ENCODE results near the gene DCTPP1.

DCTPP1 gene

DNA sequence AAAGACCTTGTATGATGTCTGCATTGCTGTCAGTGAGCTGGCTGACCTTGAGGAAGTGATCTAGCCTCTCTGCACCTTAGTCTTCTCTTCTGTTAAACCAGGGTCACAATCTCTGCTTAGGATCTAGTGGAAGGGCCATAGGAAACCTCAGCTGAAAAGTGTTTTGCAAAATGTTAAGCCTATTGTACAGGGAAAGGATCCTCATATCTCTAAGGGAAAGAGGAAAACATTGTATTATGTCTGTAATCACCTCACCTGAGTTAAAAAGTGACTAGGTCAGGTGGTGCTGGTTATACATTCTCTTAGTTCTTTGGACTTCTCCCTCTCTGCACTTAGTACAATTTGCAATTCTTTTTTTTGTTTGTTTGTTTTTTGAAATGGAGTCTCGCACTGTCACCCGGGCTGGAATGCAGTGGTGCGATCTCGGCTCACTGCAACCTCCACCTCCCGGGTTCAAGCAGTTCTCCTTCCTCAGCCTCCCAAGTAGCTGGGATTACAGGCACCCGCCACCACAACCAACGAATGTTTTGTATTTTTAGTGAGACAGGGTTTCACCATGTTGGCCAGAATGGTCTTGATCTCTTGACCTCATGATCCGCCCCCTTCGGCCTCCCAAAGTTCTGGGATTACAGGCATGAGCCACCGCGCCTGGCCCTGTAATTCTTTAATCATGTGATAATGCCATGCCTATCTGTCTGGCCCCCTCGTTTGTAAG is 17.8 kb upstream of the DCTPP1 start:
- no peak for DNase-seq (ENCODE audit: low spot score)

DNA sequence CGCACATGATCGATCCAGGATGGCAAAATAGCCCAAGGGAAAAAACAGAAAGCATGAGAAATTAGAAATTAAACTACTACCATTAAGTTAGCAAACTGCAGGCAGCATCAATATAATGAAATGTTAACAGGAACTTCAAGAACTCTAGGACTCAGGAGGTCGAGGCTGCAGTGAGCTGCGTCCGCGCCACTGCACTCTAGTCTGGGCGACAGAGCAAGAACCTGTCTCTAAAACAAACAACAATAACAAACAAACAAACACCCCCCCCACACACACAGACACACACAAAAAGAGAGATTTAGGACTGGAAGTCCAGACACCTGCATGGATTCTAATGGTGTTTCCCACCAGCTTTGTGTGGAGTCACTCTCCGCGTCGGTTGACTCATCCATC is 16.4 kb upstream of the DCTPP1 start:
- DNase-seq (ENCODE audit: low spot score) = no peak

DNA sequence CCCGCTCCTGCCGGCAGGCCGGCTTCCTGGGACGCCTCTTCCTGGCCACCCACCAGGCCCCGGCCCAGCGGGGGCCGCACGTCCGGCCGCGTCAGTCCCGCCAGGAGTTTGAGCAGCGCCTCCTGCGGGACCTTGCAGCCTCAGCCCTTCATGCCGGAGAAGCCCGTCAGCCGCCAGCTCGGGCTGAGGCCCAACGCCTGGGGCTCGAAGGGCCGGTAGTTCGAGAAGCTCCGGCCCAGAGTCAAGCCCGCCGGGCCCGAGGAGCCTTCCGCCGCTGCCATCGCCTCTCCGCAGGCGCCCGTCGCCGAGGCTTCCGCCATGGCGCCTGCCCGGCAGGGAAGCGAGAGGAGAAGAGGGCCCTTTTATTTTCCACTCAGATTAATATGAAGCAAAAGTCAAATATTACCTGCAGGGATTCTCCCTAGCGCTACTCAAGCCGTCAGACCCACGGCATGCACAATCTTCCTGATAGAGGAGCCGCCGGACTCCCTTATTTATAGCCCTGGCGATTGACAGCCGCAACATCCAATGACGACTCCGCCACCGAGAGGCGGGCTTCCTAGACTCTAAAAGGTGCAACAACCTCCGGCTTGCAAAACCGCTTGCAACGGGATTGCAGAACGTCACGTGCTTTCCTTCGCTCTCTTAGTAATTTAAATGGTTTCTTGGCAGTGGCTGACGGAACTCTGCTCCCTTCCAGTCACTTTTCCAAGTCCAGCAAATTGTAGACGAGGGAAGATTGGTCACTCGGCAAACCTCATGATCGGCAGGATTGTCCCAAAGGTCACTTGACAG is 15.8 kb upstream of the DCTPP1 start, which contains the start of gene SEPHS2:
SEPHS2 (minus strand) TSS at position 467 of the 795 bp plus-strand sequence; CDS start at position 320, 147 bp downstream.
- peak; percentile 91 for DNase-seq (ENCODE audit: low spot score)

DNA sequence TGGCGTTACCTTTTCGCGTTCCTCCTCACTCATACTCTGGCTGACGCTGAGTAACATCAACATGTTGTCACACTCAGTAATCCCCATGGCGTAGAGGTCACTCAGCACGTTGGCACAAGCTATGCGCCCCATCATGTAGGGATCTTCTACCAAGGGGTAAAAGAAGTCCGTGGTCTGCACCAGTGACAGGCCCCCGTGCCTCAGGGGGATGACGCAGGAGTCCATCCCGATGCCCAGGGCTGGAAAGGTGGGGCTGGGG is 15.2 kb upstream of the DCTPP1 start:
- DNase-seq (ENCODE audit: low spot score) = no peak

DNA sequence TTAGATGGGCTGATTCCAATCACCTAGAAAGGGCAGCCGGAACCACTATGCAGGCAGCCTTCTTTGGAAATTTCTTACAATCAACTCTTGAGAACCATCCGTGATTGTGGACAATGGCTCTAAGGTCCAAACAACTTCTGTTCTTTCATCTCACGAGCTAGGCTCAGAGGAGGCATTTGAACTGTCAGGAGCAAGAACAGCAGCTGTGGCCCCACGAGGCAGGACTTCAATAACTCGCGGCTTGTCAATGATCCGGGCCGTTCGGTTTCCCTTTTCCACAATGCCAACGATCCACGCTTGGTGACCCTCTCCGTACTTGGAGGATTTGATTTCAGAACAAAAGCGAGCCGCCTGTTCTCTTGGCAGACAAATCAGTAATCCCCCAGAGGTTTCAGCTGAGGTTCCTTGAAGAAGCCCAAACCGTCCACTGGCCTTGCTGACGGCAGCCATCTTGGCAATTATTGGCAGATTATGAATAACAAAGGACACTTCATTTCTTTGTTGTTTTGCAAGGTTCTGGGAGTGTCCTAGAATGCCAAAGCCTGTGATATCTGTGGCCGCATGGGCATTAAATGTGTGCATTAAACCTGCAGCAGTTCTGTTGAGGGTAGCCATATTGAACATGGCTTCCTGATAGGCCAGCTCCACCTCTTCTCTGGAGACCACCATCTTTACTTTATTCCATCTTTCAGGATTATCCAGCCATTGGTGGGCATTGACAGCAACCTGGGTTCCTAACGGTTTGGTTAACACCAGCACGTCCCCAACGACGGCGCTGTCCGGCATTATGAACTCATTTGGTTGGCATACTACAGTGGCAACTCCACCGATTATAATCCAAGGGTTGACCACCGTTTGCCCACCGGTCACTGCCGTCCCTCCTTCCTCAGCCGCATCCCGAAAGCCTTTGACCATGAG is 14.7 kb upstream of the DCTPP1 start:
- no peak for DNase-seq (ENCODE audit: low spot score)

DNA sequence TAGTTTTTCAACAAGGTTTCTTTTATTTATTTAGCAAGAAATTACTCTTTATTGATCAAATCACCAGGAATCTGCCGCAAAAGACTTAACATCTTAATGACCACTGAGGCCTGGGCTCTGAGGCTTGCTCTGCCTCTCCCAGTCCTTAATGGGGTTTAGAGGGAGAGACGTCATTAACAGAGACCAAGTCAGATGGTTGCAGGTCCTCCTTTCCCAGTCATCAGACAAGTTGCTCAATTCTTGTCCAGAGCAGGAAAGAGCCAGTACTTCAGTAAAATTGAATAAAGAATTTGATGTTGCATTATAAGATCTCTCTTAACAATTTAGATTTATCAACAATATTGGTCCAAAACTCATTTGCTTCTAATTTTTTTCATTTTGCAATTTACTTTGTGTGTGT is 13.8 kb upstream of the DCTPP1 start:
- DNase-seq (ENCODE audit: low spot score) = no peak

DNA sequence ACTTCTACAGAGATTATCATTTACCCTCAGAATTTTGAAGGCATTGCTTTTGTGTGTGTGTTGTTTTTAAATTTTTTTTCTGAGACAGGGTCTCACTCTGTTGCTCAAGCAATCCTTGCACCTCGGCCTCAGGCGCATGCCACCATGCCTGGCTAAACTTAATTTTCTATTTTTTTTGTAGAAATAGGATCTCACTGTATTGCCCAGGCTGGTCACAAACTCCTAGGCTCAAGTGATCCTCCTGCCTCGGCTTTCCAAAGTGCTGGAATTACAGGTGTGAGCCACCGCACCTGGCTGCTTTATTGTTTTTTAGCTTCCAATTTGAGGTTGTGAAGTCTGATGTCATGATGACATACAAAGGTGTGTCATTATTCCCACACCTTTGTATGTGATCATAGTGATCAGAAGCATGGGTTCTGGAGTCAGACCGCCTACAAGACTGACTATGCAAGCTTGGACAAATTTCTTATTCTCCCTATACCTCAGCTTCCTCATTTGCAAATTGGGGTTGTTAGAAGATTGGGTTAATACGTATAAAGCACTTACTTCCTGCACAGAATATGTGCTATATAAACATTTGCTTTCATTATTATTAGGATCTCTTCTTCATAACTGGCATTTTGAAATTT is 10.0 kb upstream of the DCTPP1 start:
- no peak for DNase-seq (ENCODE audit: low spot score)

DNA sequence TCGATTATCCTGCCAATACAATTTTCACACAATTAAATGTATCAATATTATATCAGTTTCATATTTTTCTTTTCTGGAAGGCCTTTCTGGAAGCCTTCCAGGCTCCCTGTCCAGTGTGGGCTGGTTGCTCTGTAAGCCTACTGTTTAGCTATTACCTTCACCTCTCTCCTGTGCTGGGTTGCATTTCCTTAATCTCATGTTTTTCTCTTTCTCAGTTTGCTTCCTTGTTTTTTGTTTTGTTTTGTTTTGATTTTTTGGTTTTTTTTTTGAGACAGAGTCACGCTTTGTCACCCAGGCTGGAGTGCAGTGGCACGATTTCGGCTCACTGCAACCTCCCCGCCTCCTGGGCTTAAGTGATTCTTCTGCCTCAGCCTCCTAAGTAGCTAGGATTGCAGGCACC is 9.0 kb upstream of the DCTPP1 start:
- DNase-seq (ENCODE audit: low spot score) = no peak

DNA sequence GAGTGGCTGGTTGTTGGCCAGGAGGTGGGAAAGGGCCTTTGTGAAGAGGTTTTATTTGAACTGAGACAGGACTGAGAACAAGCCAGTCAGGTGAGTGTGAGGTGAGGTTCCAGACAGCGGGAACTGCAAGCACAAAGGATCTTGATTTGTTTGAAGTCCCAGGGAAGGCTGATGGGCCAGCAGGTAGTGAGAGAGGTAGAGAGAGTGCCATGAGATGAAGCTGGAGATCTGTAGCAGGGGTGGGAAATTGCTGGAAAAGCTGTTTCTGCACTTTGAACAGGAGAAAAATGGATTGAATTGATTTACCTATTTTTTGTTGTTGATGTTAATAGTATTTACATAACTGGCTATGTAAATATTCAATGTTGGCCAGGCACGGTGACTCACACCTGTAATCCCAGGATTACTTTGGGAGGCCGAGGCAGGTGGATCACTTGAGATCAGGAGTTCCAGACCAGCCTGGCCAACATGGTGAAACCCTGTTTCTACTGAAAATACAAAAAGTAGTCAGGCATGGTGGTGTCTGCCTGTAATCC is 7.7 kb upstream of the DCTPP1 start:
- no peak for DNase-seq (ENCODE audit: low spot score)

DNA sequence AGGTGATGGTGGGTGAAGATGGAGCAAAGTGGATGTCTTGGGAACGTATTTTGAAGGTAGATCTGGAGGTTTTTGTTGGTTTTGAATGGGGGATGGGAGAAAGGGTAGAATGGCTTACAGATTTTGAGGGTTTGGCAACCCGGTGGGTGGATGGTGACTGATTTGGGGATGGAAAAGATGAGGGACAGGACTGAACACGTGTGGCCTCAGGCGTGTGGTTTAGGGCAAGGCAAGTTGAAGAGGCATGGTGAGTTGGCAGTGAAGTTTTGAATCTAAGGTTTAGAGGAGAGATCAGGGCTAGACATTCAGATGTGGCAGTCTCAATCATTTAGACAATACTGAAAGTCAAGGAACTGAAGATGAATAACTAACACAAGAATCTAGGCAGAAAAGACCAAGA is 5.0 kb upstream of the DCTPP1 start:
- DNase-seq (ENCODE audit: low spot score) = no peak

DNA sequence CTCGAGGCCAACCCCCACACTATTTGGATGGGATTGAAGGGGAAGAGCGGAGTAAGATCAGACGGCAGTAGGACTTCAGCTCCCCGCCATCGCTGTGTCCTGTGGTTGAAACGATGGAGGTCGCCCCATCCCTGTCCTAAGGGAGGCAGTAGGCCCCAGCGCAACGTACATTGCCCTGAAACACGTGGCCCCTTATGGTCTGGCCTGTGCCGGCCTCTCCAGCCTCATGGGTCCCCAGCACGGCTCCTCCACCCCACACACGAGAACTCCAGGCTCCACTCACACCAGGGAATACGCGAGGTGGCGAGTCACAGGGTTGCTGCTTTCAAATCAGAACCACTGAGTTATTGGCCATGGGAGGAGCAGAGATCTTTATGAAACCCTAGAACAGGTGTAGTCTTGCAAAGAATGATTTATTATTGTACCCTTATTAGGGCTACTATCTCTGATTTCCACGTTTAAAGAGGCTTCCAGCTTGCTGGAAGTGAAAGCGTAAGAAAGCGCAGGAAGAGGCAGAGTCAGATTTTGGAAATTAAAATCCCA is 669 bp upstream of the DCTPP1 start:
- no peak for DNase-seq (ENCODE audit: low spot score)

DNA sequence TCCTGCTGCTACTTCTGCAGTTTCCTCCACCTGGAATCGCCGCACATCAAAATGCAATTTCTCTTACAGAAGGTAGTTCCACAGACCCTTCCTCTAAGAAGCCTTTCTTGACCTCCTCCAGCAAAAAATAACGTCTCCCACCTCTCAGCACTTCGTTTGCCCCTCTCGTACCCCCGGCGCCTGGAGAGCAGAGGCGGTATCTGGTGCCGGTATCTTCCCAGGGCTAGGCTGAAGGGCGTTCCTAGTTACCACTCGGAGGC is 482 bp downstream of the DCTPP1 start:
- DNase-seq (ENCODE audit: low spot score) = no peak

DNA sequence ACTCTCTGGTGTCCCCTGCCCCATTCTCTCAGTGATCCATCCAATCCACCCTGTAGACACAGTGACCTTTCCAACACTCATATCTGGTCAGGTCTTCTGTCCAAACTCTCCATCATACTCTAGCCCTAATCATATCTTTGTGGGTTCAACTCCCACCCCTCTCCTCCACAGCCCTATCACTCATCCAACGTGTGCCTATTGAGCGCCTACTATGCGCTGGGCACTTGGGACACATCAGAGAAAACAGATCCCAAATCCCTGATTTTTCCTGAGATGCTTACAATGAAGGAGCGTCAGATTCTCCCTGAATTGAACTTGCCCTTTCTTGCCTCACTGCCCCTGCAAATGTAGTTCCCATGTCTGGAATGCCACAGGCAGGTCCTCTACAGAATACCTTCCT is 1.8 kb downstream of the DCTPP1 start:
- no peak for DNase-seq (ENCODE audit: low spot score)

DNA sequence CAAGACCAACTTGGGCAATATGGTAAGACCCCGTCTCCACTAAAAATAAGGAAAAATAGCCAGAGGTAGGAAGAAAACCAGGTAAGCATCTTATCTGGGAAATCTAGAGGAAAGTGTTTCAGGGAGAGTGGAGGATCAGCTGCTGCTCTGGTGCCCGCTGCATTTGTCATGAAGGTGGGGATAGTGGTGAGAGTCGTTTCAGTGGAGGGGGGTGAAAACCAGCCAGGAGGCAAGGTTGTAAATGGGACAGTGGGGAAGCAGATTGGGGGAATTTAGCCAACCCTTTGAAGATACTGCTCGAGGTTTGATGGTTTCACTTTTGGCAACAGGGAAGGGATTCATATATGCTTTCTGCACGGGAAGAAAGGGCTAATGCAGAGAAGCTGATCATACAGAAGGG is 8.8 kb downstream of the DCTPP1 start:
- no peak for DNase-seq (ENCODE audit: low spot score)

DNA sequence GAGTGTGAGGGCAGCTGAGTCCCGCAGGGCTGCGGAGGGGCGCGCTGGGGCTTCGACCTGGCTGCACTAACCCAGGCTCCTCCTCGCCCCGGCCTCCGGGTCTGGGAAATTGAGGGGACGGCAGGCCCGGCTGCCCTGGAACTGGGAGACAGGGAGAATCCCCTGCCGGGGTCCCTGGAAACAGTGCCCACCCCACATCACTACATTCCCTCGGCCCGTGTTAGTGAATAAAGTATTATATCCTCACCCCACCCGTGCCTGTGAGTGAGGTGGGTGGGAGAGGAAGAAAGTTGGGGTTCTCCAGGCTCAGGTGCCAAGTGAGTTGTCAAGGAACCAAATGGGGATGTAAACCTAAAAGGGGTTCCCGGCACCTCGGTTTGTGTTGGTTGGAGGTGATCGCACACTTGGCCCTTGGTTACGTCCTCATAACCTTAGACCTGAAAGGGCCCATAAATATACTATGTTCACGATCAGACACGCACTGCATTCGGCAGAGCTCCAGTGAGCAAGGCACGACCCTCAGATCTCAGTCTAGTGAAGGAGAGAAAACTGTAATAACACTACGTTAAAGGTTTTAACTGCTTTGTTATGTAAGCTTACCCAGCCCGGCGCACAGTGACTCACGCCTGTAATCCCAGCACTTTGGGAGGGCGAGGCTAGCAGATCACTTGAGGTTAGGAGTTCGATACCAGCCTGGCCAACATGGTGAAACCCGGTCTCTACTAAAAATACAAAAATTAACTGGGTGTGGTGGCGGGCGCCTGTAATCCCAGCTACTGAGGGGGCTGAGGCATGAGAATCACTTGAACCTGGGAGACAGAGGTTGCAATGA is 11.3 kb downstream of the DCTPP1 start:
- no peak for DNase-seq (ENCODE audit: low spot score)

DNA sequence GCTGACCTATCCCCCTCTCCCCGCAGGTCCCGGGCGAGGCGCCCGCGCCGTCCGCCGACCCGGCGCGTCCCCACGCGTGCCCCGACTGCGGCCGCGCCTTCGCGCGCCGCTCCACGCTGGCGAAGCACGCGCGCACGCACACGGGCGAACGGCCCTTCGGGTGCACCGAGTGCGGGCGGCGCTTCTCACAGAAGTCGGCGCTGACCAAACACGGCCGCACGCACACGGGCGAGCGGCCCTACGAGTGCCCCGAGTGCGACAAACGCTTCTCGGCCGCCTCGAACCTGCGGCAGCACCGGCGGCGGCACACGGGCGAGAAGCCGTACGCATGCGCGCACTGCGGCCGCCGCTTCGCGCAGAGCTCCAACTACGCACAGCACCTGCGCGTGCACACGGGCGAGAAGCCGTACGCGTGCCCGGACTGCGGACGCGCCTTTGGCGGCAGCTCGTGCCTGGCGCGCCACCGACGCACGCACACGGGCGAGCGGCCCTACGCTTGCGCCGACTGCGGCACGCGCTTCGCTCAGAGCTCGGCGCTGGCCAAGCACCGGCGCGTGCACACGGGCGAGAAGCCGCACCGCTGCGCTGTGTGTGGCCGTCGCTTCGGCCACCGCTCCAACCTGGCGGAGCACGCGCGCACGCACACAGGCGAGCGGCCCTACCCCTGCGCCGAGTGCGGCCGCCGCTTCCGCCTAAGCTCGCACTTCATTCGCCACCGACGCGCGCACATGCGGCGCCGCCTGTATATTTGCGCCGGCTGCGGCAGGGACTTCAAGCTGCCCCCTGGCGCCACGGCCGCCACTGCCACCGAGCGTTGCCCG is 12.1 kb downstream of the DCTPP1 start:
- peak; percentile 89 for DNase-seq (ENCODE audit: low spot score)

DNA sequence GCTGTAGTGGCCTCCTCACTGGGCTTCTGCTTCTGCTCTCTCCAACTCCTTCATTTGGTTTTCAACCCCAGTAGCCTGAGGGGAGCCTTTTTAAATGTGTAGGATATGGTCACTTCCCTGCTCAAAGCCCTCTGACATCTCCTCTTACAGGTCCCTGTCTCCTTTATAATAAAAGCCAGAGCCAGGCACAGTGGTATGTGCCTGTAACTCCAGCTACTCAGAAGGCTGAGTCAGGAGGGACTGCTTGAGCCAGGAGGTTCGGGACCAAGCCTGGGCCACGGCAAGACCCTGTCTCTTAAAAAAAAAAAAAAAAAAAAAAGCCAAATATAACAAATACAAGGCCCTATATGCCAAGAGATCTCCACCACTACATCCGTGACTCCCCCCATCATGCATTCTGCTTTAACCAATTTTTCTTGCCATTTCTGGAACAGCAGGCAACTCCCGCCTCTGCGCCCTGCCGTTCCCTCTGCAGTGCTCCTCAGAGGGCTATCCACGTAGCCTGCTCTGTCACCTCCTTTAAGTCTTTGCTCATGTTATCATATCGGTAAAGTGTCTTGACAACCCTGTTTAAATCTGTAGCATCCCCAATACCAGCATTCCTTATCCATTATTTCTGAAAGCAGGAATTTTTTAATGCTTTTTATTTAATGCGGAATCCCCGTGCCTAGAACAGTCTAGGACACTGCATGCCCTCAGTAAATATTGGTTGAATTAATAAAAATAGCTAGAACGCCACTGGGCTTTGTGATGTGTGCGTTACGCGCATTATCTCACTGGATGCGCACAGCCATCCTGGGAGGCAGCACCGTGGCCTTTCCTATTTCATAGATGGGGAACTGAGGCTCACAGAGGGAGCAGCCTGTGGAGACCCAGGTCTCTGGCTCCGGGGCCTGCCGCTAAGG is 13.0 kb downstream of the DCTPP1 start:
- DNase-seq (ENCODE audit: low spot score) = no peak

DNA sequence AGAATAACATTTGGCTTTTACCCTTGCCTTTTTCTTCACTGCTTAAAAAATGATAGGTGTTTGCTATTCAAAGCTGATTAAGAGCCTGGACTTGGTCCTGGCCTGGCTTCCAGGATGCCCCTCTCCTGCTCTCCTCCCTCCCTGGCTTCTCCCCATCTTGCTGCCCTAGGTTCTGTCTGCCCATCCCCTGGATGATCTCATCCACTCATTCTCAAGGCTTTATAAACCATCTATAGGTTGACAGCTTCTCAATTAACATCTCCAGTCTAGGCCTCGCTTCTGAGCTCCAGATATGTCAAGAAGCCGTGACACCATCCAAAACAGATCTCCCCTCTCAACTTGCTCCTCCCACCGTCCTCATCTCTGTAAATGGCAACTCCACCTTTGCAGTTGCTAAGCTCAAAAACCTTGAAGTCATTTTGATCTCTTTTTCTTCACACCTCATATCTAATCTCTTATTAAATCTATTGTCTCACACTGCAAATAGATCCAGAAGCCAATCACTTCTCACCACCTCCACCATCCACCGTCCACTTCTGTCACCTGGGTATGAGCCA is 13.7 kb downstream of the DCTPP1 start:
- no peak for DNase-seq (ENCODE audit: low spot score)

DNA sequence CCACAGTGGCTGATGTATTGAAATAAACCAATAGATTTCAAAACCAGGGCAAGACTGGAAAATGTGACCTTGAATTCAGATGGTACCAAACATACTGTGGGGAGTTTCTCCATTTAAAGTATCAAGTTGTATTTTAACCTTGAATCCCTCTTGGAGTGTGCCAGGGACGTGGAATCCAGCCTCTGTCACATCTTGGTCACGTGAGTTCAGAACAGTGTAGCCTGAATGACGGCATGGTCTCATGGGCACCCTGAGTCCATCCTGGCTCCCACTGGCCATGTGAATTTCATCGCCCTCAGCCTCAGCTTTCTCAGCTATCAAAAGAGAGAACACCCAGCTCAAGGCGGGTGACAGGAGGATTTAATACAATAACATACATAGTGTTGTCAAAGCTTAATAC is 15.7 kb downstream of the DCTPP1 start:
- DNase-seq (ENCODE audit: low spot score) = no peak
